Muscle of back (tissue), 11 donors: ENCODE measurements around the gene STBD1. TPM values are rescaled to one million over a fixed set of nuclear protein-coding genes. Genes with fewer than 3 reads are reported as not detected.
"Not testable (repeated sequence)": the region's sequence is repeated elsewhere in the genome, so short reads cannot be mapped to it uniquely, and the experiment has no call there.

Source experiments
- DNase-seq, 3 donors: peaks; one replicate each; pipeline versions ENCODE4 v3.0.0 to v3.0.0-alpha.2; 2013
- polyA plus RNA-seq, 10 donors: library from polyadenylated mRNA; unstranded; fragments of 120-200 nt; gene quantifications; one replicate each; pipeline ENCODE4 v1.2.1, GENCODE V29; 2013; ENCODE audit not compliant: insufficient read length in 10 of 10

The STBD1 gene
- polyA plus RNA-seq, 10 donors, result 17.8 to 57.9 (median 39.7) TPM

GRCh38 chr4:76315267-76315918 is 8.9 kb downstream of the STBD1 start:
- DNase-seq, result no peak

DNA sequence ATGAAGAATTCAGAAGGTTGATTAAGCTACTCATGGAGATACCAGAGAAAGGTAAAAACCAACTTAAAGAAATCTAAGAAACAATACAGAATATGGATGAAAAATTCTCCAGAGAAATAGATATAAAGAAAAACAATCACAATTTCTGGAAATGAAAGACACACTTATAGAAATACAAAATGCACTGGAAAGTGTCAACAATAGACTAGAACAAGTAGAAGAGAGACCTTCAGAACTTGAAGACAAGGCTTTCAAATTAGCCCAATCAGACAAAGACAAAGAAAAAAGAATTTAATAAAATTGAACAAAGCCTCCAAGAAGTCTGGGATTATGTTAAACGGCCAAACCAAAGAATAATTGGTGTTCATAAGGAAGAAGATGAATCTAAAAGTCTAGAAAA is 9.6 kb downstream of the STBD1 start:
- no peak for DNase-seq

- DNase-seq, result no peak
Observed at GRCh38 chr4:76322236-76322635, 15.7 kb downstream of the STBD1 start.

DNA sequence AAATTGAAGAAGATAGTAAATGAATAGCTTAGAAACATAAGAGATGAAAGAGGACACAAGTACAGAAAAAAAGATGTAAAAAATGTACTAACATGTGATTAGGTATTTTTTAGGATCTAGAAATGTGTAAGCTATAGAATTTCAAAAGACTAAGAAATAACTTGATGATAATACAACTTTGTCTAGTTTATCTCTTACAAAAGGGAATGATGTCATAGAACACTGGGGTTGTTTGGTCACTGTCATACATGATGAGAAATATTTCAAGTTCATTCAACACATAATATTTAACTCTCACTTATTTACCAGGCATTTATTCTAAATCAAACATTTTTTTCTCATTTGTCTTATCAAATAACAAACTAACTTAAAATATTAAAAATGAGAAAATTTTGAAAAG is 18.5 kb downstream of the STBD1 start:
- no peak for DNase-seq

DNA sequence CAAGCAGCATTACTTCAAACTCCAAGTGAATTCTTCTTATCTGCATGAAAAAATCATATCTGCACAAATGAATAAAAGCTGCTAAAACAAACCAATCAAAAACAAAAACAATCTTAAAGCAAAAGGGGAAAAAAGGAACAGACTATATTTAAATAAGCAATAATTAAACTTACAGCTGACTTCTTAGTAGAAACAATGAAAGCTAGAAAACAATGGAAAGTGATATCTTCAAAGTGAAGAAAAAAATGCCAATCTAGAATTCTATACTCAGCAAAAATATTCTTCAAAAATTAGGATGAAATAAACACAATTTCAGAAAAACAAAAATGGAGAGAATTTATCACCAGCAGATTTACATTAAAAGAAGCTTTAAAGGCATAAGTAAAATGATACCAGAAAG is 20.0 kb downstream of the STBD1 start:
- no peak for DNase-seq

DNA sequence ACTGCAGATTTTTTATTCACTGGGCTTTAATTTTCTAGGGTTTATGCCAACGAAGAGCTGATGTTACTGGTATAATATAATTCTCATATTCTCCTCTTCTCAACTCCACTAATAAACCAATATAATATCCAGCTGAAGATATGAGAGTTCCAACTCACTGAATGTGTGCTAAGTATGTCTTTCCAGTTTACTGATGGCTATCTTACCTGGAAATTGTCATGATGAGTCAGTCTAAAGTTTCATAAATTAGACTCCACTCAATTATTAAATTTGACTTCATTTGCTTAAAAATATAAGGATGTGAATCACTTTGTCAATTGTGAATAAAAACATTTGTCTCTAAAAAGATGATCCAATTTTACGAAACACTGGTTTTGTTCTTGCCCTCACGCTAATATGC is 28.4 kb downstream of the STBD1 start:
- no peak for DNase-seq

GRCh38 chr4:76339364-76339763 is 32.8 kb downstream of the STBD1 start:
- DNase-seq, result no peak

DNA sequence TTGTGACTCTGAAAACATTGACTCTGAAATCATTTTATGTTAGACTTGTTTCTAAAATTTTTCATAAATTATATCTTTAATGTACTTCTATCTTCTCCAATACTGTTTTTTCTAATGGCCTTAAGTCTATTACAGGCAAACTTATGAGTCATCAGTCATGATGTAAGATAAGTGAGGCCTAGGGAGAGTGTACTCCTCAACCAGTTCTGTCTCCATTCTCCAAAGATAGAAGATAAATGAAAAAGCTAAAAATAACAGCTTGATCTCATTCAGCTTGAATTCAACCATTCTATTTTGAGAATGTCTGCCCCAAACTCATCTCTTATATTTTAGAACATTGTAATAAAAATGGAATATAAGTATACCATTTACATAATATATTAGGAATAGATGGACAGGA is 34.5 kb downstream of the STBD1 start:
- peak in 2 of 3 donors; percentile 5 to 35 for DNase-seq

DNA sequence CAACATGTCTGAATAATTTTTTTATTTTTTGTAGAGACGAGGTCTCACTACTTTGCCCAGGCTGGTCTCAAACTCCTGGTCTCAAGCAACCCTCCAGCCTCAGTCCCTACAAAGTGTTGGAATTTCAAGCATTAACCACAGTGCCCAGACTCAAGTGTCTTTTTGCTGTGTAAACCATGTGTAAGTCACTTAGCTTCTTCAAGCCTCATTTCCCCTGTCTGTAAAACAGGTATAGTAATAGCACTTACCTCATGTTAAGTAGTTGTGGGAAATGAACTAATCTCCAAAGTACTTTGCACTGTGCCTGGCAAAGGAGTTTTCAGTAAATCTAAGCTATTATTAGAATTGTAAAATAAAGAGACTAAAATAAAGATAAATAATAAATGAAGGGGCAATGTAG is 35.7 kb downstream of the STBD1 start:
- no peak for DNase-seq

DNA sequence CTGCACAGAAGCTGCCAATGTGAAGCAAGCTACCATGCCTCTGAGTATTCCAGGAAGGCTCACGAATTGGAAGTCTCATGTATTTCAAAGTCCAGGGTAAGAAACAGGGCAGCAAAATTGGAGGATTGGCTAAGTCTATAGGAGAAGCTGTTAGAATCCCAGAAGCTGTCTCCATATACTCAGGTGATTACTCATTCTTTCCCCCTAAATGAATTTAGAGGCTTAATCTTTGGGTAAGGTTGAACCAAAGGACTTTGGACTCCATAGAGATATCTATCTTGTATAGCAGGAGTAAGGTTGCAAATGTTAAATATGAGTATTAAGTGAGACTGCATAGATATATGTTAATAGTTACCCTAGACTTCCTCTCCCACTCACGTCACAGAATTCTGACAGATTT is 36.3 kb downstream of the STBD1 start:
- DNase-seq, result no peak

- no peak for DNase-seq
Observed at GRCh38 chr4:76354517-76355473, 48.3 kb downstream of the STBD1 start.

DNA sequence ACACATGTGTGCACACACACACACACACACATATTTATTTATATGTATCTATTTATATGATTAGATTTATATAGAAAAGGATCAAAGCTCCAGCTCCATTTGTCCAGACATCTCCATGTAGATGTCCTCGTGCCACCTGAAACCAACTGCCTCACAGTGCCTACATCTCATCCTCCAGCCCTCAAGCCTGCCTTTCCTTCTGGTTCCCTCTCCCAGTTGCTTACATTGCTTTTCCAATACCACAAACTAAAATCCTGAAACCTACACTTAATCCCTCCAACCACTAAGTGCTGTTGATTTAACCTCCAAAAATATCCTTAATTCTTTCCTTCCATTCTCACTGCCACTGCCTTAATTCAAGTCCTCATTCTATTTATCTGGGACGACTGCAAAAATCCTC is 51.4 kb downstream of the STBD1 start:
- no peak for DNase-seq

GRCh38 chr4:76359881-76360466 is 53.4 kb downstream of the STBD1 start:
- not testable (repeated sequence) for DNase-seq

Other genes with a start within 250 kb of the STBD1 start
- 10 to 100 TPM; 13.4 to 45.6 (median 26.2) TPM for gene ART3, start 232.0 kb upstream of the STBD1 start, polyA plus RNA-seq
- 10 to 100 TPM; 28.7 to 67.6 (median 39.1) TPM for gene NUP54, start 158.3 kb upstream of the STBD1 start, polyA plus RNA-seq
- 100 to 1,000 TPM; 115 to 156 (median 139) TPM for gene SCARB2, start 92.9 kb upstream of the STBD1 start, polyA plus RNA-seq
- gene FAM47E, start 55.0 kb upstream of the STBD1 start, polyA plus RNA-seq, result 1 to 10 TPM in 9 of 10 donors, under 1 TPM in 1; 0.52 to 3.4 (median 1.7) TPM
- 1 to 10 TPM in 3 of 10 donors, under 1 TPM in 7; 0.52 to 1.4 (median 0.83) TPM for gene CCDC158, start 114.4 kb downstream of the STBD1 start, polyA plus RNA-seq
- gene SHROOM3, start 128.5 kb downstream of the STBD1 start, polyA plus RNA-seq, result 10 to 100 TPM; 18.7 to 61.5 (median 22.9) TPM